GM12878 (cell line): ENCODE measurements around the gene TOP1. TPM values are rescaled to one million over a fixed set of nuclear protein-coding genes. Genes with fewer than 3 reads are reported as not detected.
A peak's percentile ranks its signal among the peaks of the same experiment; 100 is the strongest.

ENCODE experiments used
- ATAC-seq: fragments of 200-7000 bp; cut with Tn5 transposase; 3 replicates; pipeline ENCODE4 v1.9.1; 2020; ENCODE audit warnings: mild to moderate bottlenecking, moderate library complexity
- BruUV-seq: library from RNA; stranded (reverse); fragments of 400-500 nt; replicated peaks from 2 replicates; lab custom pipeline; 2021; lab: Mats Ljungman, UMichigan
- CTCF ChIA-PET: fragments of 300-600 bp; sonication (Branson Sonifier 250); formaldehyde crosslinking; extraction: SDS; loops from one replicate; lab custom pipeline; 2021; ENCODE audit warnings: inconsistent platforms; lab: Yijun Ruan, JAX
- POLR2A ChIA-PET: fragments of 350-600 bp; formaldehyde crosslinking; extraction: SDS; loops from one replicate; lab custom pipeline; 2021; ENCODE audit warnings: inconsistent platforms; lab: Charles Lee
- RAD21 ChIA-PET: fragments of 300-600 bp; sonication (Branson Sonifier 250); formaldehyde crosslinking; loops from one replicate; lab custom pipeline; 2023; ENCODE audit warnings: antibody characterized with exemption; ENCODE audit not compliant: unreplicated experiment; lab: Charles Lee
- SMC1A ChIA-PET: fragments of 300-600 bp; sonication (Branson Sonifier 250); formaldehyde crosslinking; loops from one replicate; lab custom pipeline; 2023; ENCODE audit not compliant: unreplicated experiment, uncharacterized antibody; lab: Charles Lee
- DNase-seq: peaks from one replicate; pipeline ENCODE4 v3.0.0-alpha.2; 2011; ENCODE audit warnings: low read depth, low spot score
- FAIRE-seq: peaks from 3 replicates; lab custom pipeline; 2011; peaks lifted over from hg19 to GRCh38; lab: Jason Lieb, UNC
- H2AFZ ChIP-seq: 2 replicates; pipeline ENCODE4 v1.6.0; 2011; ENCODE audit warnings: low read depth, low read length, control low read depth; ENCODE audit not compliant: control insufficient read depth
- H3K27ac ChIP-seq: 2 replicates; pipeline ENCODE4 v1.5.1; 2011; ENCODE audit warnings: control low read depth; ENCODE audit not compliant: control insufficient read depth, insufficient read depth
- H3K27me3 ChIP-seq, 2 experiments: replicated peaks in 1 of 2; 2 replicates each; pipeline versions ENCODE4 v1.6.0 to v1.6.1; 2011; ENCODE audit warnings: low read length in 1 of 2; ENCODE audit not compliant: control insufficient read depth in 2 of 2, insufficient read depth in 2 of 2
- H3K36me3 ChIP-seq, 2 experiments: 2 replicates each; pipeline ENCODE4 v1.5.1; 2011; ENCODE audit warnings: low read length in 1 of 2; ENCODE audit not compliant: control insufficient read depth in 2 of 2, insufficient read depth in 2 of 2
- H3K4me1 ChIP-seq: 2 replicates; pipeline ENCODE4 v1.6.1; 2011; ENCODE audit warnings: mild to moderate bottlenecking, low read length, moderate library complexity, mixed read lengths; ENCODE audit not compliant: control insufficient read depth, insufficient read depth
- H3K4me2 ChIP-seq: 2 replicates; pipeline ENCODE4 v1.6.0; 2011; ENCODE audit warnings: control low read depth; ENCODE audit not compliant: control insufficient read depth, insufficient read depth
- H3K4me3 ChIP-seq: fragments of 200-600 bp; sonication (generic); 2 replicates; pipeline ENCODE4 v1.5.1; 2016
- H3K79me2 ChIP-seq: 2 replicates; pipeline ENCODE4 v1.6.0; 2011; ENCODE audit warnings: low read length; ENCODE audit not compliant: control insufficient read depth, insufficient read depth
- H3K9ac ChIP-seq: 2 replicates; pipeline ENCODE4 v1.8.0; 2011; ENCODE audit warnings: low read length, control low read depth, mixed read lengths; ENCODE audit not compliant: control insufficient read depth, insufficient read depth
- H3K9me3 ChIP-seq: replicated peaks from 3 replicates; pipeline ENCODE4 v1.5.1; 2011; ENCODE audit warnings: mild to moderate bottlenecking, low read length; ENCODE audit not compliant: control insufficient read depth, insufficient read depth
- H4K20me1 ChIP-seq: 2 replicates; pipeline ENCODE4 v1.6.0; 2011; ENCODE audit not compliant: control insufficient read depth, insufficient read depth
- CEBPB ChIP-seq, 2 experiments: fragments of 150-350 bp in 1 of 2; IDR thresholded peaks; 2 replicates each; pipeline ENCODE4 v1.6.1; 2012 to 2014; ENCODE audit warnings: low read depth in 2 of 2, low read length in 2 of 2, borderline replicate concordance in 1 of 2, inconsistent platforms in 1 of 2
- MYB ChIP-seq: fragments of 150-350 bp; IDR thresholded peaks from 2 replicates; pipeline ENCODE4 v1.6.1; 2014; ENCODE audit warnings: mild to moderate bottlenecking, low read depth, low read length, borderline replicate concordance
- ZNF217 ChIP-seq: fragments of 450-650 bp; IDR thresholded peaks from 2 replicates; pipeline ENCODE4 v1.6.1; 2017; ENCODE audit warnings: antibody characterized with exemption, mild to moderate bottlenecking
- WGBS: methylation state at CpG from one replicate; pipeline ENCODE4 v1.1.6; 2016; ENCODE audit warnings: low lambda C conversion rate; ENCODE audit not compliant: insufficient replicate concordance, insufficient coverage; ENCODE audit errors: missing lambda C conversion rate; 5-methylcytosine and 5-hydroxymethylcytosine counted together
- in situ Hi-C: fragments of 300-500 bp; cut with MboI; formaldehyde crosslinking; loops from 9 replicates; pipeline ENCODE4 v1.14.3; 2018; ENCODE audit warnings: mixed read lengths
- intact Hi-C: fragments of 100-400 bp; cut with micrococcal nuclease; formaldehyde crosslinking; loops from one replicate; pipeline ENCODE4 v1.14.2; 2022; ENCODE audit not compliant: unreplicated experiment
- polyA plus RNA-seq, 11 experiments: library from polyadenylated mRNA; depleted of rRNA in 4 of 11; unstranded in 6 of 11; stranded (reverse) in 5 of 11; fragments of >200 nt; fragmentation: Nextera tagmentation in 4 of 11; fragmentation: Illumina TruSeq in 1 of 11; extraction: Ambion mirVana in 4 of 11; extraction: Trizol in 1 of 11; gene quantifications; 1 replicate in 1 of 11; 2 replicates in 10 of 11; pipeline versions ENCODE4 v1.2.1 to v1.2.3, GENCODE V29; 2011 to 2016; ENCODE audit warnings: inconsistent platforms in 2 of 11, missing spikeins in 2 of 11, low read depth in 1 of 11
- total RNA-seq, 4 experiments: library from RNA; depleted of rRNA in 3 of 4; stranded (reverse); fragments of >200 nt in 3 of 4; fragmentation: Illumina TruSeq in 1 of 4; extraction: Trizol in 1 of 4; gene quantifications; 2 replicates each; pipeline versions ENCODE4 v1.2.1 to v1.2.3, GENCODE V29; 2013 to 2021
- TF ChIP-seq, protein P1 (sequence below): fragments of 450-650 bp; IDR thresholded peaks from 2 replicates; pipeline ENCODE4 v1.6.1; 2017; ENCODE audit warnings: antibody characterized with exemption, mild to moderate bottlenecking, moderate library complexity
- TF ChIP-seq, protein P2 (sequence below): IDR thresholded peaks from 2 replicates; pipeline ENCODE4 v1.6.1; 2012; ENCODE audit warnings: low read depth, low read length, improper control_type of control experiment

TOP1 gene
- total and polyA plus RNA-seq, 10 of the 15 experiments (the other 5 are each of a cell fraction or from before 2014, with no cell fraction given): 21.5 to 128 (median 47.3) TPM

DNA sequence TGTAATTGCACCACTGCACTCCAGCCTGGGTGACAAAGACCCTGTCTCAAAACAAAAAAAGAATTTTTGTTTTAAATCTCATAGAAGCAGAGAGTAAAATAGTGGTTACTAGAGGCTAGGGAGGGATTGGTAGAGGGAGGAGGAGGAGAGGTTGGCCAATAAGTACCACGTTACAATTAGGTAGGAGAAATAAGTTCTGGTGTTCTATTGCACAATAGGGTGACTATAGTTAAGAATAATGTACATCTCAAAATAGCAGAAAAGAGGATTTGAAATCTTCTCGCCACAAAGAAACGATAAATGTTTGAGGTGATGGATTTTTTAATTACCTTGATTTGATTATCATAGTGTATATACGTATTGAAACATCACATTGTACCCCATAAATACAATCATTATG lies 27.1 kb upstream of the TOP1 start (continued):
- TF ChIP-seq, protein P1, sequence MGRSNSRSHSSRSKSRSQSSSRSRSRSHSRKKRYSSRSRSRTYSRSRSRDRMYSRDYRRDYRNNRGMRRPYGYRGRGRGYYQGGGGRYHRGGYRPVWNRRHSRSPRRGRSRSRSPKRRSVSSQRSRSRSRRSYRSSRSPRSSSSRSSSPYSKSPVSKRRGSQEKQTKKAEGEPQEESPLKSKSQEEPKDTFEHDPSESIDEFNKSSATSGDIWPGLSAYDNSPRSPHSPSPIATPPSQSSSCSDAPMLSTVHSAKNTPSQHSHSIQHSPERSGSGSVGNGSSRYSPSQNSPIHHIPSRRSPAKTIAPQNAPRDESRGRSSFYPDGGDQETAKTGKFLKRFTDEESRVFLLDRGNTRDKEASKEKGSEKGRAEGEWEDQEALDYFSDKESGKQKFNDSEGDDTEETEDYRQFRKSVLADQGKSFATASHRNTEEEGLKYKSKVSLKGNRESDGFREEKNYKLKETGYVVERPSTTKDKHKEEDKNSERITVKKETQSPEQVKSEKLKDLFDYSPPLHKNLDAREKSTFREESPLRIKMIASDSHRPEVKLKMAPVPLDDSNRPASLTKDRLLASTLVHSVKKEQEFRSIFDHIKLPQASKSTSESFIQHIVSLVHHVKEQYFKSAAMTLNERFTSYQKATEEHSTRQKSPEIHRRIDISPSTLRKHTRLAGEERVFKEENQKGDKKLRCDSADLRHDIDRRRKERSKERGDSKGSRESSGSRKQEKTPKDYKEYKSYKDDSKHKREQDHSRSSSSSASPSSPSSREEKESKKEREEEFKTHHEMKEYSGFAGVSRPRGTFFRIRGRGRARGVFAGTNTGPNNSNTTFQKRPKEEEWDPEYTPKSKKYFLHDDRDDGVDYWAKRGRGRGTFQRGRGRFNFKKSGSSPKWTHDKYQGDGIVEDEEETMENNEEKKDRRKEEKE: no peak
- no peak for TF ChIP-seq CEBPB (IDR thresholded peaks at IDR 0.05; ENCODE audit: borderline replicate concordance in 1 of 2, low read depth in 2 of 2, low read length in 2 of 2)
- no peak for TF ChIP-seq ZNF217
- no peak for TF ChIP-seq MYB

DNA sequence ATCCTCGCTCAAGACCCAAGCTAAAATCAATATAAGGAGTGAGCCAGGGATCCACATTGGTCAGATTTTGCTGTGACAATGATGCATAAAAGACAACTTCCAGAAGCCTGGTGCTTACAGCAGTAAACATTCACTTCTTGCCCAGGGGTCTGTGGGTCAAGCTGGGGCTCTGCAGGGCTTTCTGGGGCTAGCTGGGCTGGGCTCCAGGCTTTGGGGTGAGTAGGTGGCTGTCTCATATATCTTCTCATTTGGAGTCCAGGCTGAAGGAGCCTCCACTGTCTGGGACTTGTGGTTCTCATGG lies 25.8 kb upstream of the TOP1 start:
- ChIA-PET SMC1A (interaction anchor here (1.0 to 3.9 kb wide), 4 partner anchors 9 to 30 kb away, joined by 4 to 25 read pairs (median 4); no protein-coding TSS in a partner anchor), CTCF (interaction anchor here (1.5 to 1.6 kb wide), 3 partner anchors 9 to 11 kb away, joined by 4 to 6 read pairs (median 5); no protein-coding TSS in a partner anchor), RAD21 (interaction anchor here (0.7 to 1.5 kb wide), 2 partner anchors 10 to 11 kb away, joined by 3 read pairs; no protein-coding TSS in a partner anchor), POLR2A (interaction anchor here (1.1 to 2.0 kb wide), 2 partner anchors 9 to 10 kb away, joined by 3 to 6 read pairs; no protein-coding TSS in a partner anchor)
- Histone ChIP-seq H3K9ac (no peak overlapping the region), H3K36me3 (no peaks in the 10 kb centered on the region), H3K27me3 (no peaks in the 10 kb centered on the region), H4K20me1 (no peaks in the 10 kb centered on the region), H3K4me3 (no peak overlapping the region), H2AFZ (peak overlapping the region; percentile 93), H3K4me1 (peaks cover 22% of the 10 kb centered on the region), H3K4me2 (peak overlapping the region; percentile 62), H3K9me3 (no peaks in the 10 kb centered on the region; the same call in 2 of the 3 replicates), H3K79me2 (no peaks in the 10 kb centered on the region), H3K27ac (peak overlapping the region; percentile 78)
- BruUV-seq: no TSS peak
- FAIRE-seq: no peak
- DNase-seq: no peak
- no peak for ATAC-seq
- TF ChIP-seq, protein P2, sequence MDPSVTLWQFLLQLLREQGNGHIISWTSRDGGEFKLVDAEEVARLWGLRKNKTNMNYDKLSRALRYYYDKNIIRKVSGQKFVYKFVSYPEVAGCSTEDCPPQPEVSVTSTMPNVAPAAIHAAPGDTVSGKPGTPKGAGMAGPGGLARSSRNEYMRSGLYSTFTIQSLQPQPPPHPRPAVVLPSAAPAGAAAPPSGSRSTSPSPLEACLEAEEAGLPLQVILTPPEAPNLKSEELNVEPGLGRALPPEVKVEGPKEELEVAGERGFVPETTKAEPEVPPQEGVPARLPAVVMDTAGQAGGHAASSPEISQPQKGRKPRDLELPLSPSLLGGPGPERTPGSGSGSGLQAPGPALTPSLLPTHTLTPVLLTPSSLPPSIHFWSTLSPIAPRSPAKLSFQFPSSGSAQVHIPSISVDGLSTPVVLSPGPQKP: no peak
- 94% methylated on average over 1 of the region's 1 CpG for WGBS
- intact Hi-C loops: no loop called here
- in situ Hi-C loops: no loop called here
